ENCODE results near the gene LRP8. TPM values are rescaled to one million over a fixed set of nuclear protein-coding genes. Genes with fewer than 3 reads are reported as not detected.
A peak's percentile ranks its signal among the peaks of the same experiment; 100 is the strongest.

LRP8 gene
- total and polyA plus RNA-seq, 11 donors = 0.27 to 8.0 (median 1.7) TPM

DNA sequence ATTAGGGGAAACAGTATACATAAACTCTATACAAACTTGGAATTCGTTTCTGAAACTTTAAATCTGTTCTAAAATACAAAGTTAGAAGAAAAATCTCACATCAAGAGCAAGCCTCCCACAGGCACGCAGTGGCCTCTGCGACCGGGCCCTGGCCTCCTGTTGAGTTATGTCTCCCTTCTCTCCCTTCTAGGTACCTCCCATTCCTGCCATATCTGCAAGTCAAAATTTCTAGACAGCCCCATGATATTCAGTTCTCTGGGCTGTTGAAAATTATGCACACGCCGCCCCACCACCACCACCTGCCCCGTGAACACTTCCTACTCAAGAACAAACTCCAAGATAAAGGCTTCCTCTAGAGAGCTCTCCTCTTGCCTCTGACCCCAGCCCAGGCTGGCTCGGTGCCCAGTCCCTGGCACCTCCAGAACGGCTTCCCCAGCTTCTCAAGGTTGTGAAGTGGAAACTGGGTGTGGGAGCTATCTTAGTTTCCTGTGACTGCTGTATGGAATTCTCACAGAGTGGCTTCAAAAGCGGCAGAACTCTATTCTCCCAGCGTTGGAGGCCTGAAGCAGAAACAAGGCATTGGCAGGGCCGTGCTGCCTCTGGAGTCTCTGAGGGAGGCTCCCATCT lies 37.7 kb upstream of the LRP8 start:
- Histone ChIP-seq H3K4me1 (peaks cover 0 to 17% (median 0%) of the 10 kb centered on the region in 12 donors), H3K27me3 (peaks cover 0 to 11% (median 0%) of the 10 kb centered on the region in 9 donors), H3K9me3 (no peaks in the 10 kb centered on the region), H3K36me3 (no peaks in the 10 kb centered on the region), H3K27ac (no peak overlapping the region), H3K4me3 (no peak overlapping the region)
- intact Hi-C loops (cut with DNase I) = no loop called here
- ATAC-seq = no peak
- WGBS, 4 donors = 56 to 64% (median 60%) methylated on average over 12 of the region's 12 CpGs
- TF ChIP-seq, protein P1, sequence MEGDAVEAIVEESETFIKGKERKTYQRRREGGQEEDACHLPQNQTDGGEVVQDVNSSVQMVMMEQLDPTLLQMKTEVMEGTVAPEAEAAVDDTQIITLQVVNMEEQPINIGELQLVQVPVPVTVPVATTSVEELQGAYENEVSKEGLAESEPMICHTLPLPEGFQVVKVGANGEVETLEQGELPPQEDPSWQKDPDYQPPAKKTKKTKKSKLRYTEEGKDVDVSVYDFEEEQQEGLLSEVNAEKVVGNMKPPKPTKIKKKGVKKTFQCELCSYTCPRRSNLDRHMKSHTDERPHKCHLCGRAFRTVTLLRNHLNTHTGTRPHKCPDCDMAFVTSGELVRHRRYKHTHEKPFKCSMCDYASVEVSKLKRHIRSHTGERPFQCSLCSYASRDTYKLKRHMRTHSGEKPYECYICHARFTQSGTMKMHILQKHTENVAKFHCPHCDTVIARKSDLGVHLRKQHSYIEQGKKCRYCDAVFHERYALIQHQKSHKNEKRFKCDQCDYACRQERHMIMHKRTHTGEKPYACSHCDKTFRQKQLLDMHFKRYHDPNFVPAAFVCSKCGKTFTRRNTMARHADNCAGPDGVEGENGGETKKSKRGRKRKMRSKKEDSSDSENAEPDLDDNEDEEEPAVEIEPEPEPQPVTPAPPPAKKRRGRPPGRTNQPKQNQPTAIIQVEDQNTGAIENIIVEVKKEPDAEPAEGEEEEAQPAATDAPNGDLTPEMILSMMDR (IDR thresholded peaks at IDR 0.05) = no peak
- TF ChIP-seq POLR2A (IDR thresholded peaks at IDR 0.05) = no peak
- DNase-seq = peak in 1 of 5 donors; percentile 13

DNA sequence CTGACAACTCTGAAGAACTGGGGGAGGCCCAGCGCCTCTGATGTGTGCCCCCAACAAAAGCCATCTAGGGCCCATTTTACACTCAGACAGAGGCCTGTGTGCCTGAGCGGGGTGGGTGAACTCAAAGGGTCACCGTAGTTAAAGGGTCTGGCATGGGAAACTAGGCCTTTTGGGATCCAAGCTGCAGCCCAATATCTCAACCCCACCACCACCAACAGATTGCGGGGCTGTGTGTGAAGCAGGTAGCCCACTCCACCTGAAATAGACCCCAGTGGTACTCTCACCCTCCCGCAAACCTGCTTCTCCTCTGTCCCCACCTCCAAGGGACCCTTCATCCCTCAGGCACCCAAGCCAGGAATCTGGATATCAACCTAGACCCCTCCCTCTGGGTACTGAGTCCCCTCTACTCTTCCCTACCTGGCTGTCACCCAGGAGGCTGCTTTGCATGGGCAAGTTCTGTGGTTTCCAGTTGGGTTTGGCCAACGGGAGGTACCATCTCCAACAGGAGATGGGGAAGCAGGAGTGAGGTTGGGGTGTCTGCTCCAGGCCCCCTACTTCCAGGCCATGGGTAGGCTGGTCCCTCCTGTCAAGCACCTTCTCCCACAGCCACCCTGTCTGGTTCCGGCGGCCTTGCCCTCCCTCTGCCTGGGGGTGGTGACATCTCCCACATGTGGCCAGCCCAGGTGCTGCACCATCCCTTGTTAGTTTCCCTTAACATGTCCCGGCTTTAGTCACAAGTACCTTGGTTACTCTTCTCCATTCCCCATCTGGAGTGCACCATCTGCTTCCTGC lies 35.2 kb upstream of the LRP8 start:
- no peak overlapping the region for H3K27ac ChIP-seq
- H3K9me3 ChIP-seq = peaks cover 0 to 10% (median 2%) of the 10 kb centered on the region in 12 donors
- H3K27me3 ChIP-seq = peaks cover 0 to under 1% (median 0%) of the 10 kb centered on the region in 9 donors
- DNase-seq (peak in 2 of 5 donors; percentile 2 to 13), ATAC-seq (no peak)
- intact Hi-C loops (cut with DNase I) = no loop called here
- no peak for TF ChIP-seq POLR2A (IDR thresholded peaks at IDR 0.05)
- WGBS, 4 donors = 86 to 94% (median 89%) methylated on average over 9 of the region's 9 CpGs
- peaks cover 0 to 9% (median 0%) of the 10 kb centered on the region in 12 donors for H3K4me1 ChIP-seq
- H3K36me3 ChIP-seq = no peaks in the 10 kb centered on the region
- no peak overlapping the region for H3K4me3 ChIP-seq

DNA sequence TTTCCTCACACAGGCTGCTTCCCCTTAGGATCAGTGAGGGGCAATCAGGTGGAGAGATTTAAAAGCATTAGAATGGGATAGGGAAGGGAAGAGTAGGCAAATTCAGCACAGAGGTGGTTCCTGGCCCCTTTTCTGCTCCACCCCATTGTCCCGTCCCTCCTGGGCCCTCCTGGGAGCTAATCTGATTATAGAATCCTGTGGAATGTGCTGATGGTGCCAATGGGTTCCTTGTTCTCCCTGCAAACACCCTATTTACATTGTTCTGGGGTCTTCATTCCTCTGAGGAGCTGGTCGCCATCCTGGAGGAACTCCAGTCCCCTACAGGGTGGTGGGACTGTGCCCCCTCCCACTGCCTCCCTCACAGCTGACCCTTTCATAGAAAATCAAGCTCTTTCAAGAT lies 34.4 kb upstream of the LRP8 start:
- H3K9me3 ChIP-seq = peaks cover 0 to 17% (median 7%) of the 10 kb centered on the region in 12 donors
- no peaks in the 10 kb centered on the region for H3K27me3 ChIP-seq
- no peak overlapping the region for H3K27ac ChIP-seq
- WGBS, 4 donors = 64 to 72% (median 66%) methylated on average over 2 of the region's 2 CpGs
- peaks cover 0 to 8% (median 0%) of the 10 kb centered on the region in 12 donors for H3K4me1 ChIP-seq
- H3K4me3 ChIP-seq = no peak overlapping the region
- no peaks in the 10 kb centered on the region for H3K36me3 ChIP-seq
- peak in 1 of 5 donors; percentile 0 for DNase-seq
- intact Hi-C loops (cut with DNase I) = no loop called here
- no peak for ATAC-seq
- TF ChIP-seq, protein P1 (IDR thresholded peaks at IDR 0.05) = no peak

DNA sequence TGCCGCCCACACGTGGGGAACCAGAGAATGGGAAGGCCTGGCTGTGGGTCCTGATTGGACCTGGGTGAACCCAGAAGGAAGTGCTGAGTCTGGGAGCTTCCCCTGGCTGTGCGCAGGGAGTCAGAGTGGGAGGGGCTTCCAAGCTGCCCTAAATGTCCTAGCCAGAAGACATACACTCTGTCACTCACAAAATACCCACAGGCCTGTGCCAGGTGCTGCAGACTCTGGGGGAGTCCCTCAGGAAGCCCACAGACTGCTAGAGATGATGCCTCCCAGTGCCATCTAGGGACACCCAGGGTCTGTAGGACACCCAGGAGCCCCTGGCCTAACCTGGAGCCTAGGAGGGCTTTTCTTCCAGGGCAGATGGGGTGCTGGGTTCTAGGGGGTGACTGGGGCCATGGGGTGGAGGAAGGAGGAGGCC lies 33.7 kb upstream of the LRP8 start:
- no peaks in the 10 kb centered on the region for H3K27me3 ChIP-seq
- DNase-seq (peak in 1 of 5 donors; percentile 9), ATAC-seq (no peak)
- TF ChIP-seq POLR2A (IDR thresholded peaks at IDR 0.05) = no peak
- TF ChIP-seq, protein P1 (IDR thresholded peaks at IDR 0.05) = no peak
- peaks cover 0 to 25% (median 12%) of the 10 kb centered on the region in 12 donors for H3K9me3 ChIP-seq
- no peaks in the 10 kb centered on the region for H3K36me3 ChIP-seq
- no peak overlapping the region for H3K4me3 ChIP-seq
- H3K4me1 ChIP-seq = peaks cover 0 to 2% (median 0%) of the 10 kb centered on the region in 12 donors
- intact Hi-C loops (cut with DNase I) = no loop called here
- H3K27ac ChIP-seq = no peak overlapping the region
- 76 to 80% (median 78%) methylated on average over 2 to 3 of the region's 3 CpGs for WGBS, 4 donors

All from heart left ventricle (tissue), 16 donors.